Measurements from ENCODE around the gene PPP1R37.

DNA sequence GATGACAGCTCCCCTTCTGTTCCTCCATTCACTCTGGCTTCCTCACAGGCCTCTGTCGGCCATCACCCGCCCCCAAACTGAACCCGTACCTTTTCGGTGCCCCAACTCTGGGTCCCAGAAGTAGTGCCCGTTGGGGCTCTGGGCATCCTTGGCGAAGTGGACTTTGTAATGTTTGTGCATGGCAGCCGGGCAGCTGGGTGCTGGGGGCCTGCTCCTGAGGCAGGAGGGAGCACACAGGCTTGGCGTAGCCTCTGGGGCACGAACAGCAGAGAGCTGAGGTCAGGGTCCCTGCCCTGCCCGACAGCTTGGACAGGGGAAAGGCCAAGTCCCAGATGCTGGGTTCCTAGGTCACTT is 67.0 kb downstream of the PPP1R37 start:
- TF ChIP-seq CTCF (IDR thresholded peaks at IDR 0.05) (no peak), EP300 (IDR thresholded peaks at IDR 0.05) (no peak), POLR2A (IDR thresholded peaks at IDR 0.05) (no peak)

Data from tibial nerve (tissue), 4 donors.